OCI-LY3 (cell line): Measurements from ENCODE around the gene GARIN5A.

Source experiments
- EZH2phosphoT487 ChIP-seq: fragments of 200-600 bp; shearing (Covaris generic); IDR thresholded peaks from 2 replicates; pipeline ENCODE4 v1.6.1; 2018; ENCODE audit warnings: antibody characterized with exemption, mixed run types, low read depth
- TF ChIP-seq, protein P1 (sequence below): fragments of 200-600, 300-600 bp; sonication (generic); IDR thresholded peaks from 2 replicates; pipeline ENCODE4 v1.5.1; 2014; ENCODE audit warnings: antibody characterized with exemption, low read length, low read depth

DNA sequence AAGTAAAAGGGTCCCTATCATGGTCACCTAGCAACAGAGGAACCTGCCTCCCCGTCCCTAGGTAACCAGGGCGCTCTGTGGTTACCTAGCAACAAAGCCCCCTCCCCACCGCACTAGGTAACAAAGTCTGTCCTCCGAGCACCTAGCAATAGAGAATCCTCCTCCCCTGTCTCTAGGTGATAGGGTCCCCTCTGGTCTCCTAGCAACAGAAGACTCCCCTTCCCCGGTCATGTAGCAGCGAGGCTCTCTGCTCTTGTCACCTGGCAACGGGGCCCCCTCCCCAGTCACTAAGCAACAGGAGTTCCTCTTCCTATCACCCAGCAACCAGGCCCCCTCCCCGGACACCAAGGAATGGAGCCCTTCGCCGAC lies 34.0 kb upstream of the GARIN5A start:
- TF ChIP-seq, protein P1, sequence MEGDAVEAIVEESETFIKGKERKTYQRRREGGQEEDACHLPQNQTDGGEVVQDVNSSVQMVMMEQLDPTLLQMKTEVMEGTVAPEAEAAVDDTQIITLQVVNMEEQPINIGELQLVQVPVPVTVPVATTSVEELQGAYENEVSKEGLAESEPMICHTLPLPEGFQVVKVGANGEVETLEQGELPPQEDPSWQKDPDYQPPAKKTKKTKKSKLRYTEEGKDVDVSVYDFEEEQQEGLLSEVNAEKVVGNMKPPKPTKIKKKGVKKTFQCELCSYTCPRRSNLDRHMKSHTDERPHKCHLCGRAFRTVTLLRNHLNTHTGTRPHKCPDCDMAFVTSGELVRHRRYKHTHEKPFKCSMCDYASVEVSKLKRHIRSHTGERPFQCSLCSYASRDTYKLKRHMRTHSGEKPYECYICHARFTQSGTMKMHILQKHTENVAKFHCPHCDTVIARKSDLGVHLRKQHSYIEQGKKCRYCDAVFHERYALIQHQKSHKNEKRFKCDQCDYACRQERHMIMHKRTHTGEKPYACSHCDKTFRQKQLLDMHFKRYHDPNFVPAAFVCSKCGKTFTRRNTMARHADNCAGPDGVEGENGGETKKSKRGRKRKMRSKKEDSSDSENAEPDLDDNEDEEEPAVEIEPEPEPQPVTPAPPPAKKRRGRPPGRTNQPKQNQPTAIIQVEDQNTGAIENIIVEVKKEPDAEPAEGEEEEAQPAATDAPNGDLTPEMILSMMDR = no peak
- no peak for TF ChIP-seq EZH2phosphoT487
